Measurements from ENCODE around the gene CACNB3. TPM values are rescaled to one million over a fixed set of nuclear protein-coding genes. Genes with fewer than 3 reads are reported as not detected.

Gene CACNB3
- total and polyA plus RNA-seq, 2 of the 13 experiments (the other 11 are each of a cell fraction or from before 2014, with no cell fraction given), result 0.29 to 0.54 TPM

- TF ChIP-seq ZHX1 (CRISPR knock-in tag; IDR thresholded peaks at IDR 0.05; ENCODE audit: low read depth) (0 out of 2 replicates have a peak, but pooled peaks have one; percentile 55), ZNF644 (CRISPR knock-in tag; IDR thresholded peaks at IDR 0.05; ENCODE audit: low read depth) (no peak), CBX1 (IDR thresholded peaks at IDR 0.05; ENCODE audit: low read depth) (no peak), ZNF709 (CRISPR knock-in tag; IDR thresholded peaks at IDR 0.05) (no peak), ZNF224 (CRISPR knock-in tag; IDR thresholded peaks at IDR 0.05) (no peak), MZF1 (CRISPR knock-in tag; IDR thresholded peaks at IDR 0.05; ENCODE audit: borderline replicate concordance) (no peak), U2AF1 (optimal IDR thresholded peaks at IDR 0.05; ENCODE audit: low read depth, low read length) (no peak), ELF4 (CRISPR knock-in tag; IDR thresholded peaks at IDR 0.05; ENCODE audit: borderline replicate concordance) (peak; percentile 96; the same call in 1 of the 2 replicates), GLI4 (CRISPR knock-in tag; IDR thresholded peaks at IDR 0.05; ENCODE audit: borderline replicate concordance) (peak; percentile 92), PAF1 (CRISPR knock-in tag; IDR thresholded peaks at IDR 0.05) (no peak), RFXANK (CRISPR knock-in tag; IDR thresholded peaks at IDR 0.05) (no peak), ZNF672 (CRISPR knock-in tag; IDR thresholded peaks at IDR 0.05) (no peak), ZNF432 (CRISPR knock-in tag; IDR thresholded peaks at IDR 0.05; ENCODE audit: borderline replicate concordance) (no peak)
- TF ChIP-seq, protein P1, sequence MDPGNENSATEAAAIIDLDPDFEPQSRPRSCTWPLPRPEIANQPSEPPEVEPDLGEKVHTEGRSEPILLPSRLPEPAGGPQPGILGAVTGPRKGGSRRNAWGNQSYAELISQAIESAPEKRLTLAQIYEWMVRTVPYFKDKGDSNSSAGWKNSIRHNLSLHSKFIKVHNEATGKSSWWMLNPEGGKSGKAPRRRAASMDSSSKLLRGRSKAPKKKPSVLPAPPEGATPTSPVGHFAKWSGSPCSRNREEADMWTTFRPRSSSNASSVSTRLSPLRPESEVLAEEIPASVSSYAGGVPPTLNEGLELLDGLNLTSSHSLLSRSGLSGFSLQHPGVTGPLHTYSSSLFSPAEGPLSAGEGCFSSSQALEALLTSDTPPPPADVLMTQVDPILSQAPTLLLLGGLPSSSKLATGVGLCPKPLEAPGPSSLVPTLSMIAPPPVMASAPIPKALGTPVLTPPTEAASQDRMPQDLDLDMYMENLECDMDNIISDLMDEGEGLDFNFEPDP (CRISPR knock-in tag; conservative IDR thresholded peaks at IDR 0.05), result no peak
- TF ChIP-seq, protein P2, sequence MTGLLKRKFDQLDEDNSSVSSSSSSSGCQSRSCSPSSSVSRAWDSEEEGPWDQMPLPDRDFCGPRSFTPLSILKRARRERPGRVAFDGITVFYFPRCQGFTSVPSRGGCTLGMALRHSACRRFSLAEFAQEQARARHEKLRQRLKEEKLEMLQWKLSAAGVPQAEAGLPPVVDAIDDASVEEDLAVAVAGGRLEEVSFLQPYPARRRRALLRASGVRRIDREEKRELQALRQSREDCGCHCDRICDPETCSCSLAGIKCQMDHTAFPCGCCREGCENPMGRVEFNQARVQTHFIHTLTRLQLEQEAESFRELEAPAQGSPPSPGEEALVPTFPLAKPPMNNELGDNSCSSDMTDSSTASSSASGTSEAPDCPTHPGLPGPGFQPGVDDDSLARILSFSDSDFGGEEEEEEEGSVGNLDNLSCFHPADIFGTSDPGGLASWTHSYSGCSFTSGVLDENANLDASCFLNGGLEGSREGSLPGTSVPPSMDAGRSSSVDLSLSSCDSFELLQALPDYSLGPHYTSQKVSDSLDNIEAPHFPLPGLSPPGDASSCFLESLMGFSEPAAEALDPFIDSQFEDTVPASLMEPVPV (CRISPR knock-in tag; IDR thresholded peaks at IDR 0.05), result no peak; the same call in 1 of the 2 replicates
- TF ChIP-seq, protein P3, sequence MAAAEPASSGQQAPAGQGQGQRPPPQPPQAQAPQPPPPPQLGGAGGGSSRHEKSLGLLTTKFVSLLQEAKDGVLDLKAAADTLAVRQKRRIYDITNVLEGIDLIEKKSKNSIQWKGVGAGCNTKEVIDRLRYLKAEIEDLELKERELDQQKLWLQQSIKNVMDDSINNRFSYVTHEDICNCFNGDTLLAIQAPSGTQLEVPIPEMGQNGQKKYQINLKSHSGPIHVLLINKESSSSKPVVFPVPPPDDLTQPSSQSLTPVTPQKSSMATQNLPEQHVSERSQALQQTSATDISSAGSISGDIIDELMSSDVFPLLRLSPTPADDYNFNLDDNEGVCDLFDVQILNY (CRISPR knock-in tag; conservative IDR thresholded peaks at IDR 0.05), result no peak
- TF ChIP-seq, protein P4, sequence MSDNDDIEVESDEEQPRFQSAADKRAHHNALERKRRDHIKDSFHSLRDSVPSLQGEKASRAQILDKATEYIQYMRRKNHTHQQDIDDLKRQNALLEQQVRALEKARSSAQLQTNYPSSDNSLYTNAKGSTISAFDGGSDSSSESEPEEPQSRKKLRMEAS (IDR thresholded peaks at IDR 0.05), result peak; percentile 70
These were observed 33.8 kb downstream of the CACNB3 start, which contains the start of gene DDX23 (continued) for GRCh38 chr12:48851883-48852733.
